Measurements from ENCODE around the gene SFMBT1.
"Not testable (repeated sequence)": the region's sequence is repeated elsewhere in the genome, so short reads cannot be mapped to it uniquely, and the experiment has no call there.

The SFMBT1 gene

DNA sequence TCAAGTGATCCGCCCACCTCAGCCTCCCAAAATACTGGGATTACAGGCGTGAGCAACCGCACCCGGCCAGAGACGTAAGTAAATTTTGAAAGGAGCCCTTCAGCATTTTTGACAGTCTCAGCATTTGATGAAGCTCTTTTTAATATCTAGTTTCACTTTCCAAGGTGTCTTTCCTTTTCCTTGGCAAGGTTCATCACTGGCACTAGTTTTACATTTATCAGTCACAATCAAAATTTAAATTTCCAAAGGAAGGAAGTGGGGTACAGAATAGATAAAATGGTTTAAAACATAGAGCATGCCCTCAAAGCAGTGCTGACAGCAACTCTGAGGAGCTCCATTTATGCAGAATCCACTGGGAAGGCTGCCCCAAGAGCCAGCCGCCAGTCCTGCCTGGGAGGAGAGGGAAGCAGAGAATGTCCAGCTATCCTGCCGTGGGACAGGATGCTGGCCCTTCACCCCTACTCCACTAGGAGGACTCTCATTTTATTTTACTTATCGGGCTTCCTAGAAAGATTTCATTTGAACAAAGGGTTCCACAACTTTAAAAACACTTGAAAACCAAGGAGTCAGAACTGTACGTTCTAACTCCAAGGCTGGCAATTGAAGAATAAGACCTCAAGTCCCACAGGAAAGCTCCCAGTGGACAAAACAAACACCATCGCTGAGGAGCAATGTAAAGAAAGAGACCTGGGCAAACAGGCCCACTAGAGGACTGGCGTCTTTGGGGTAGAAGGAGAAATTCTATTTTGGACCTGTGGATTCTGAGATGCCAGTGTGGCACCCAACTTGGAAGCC lies 9.9 kb downstream of the SFMBT1 start:
- no peak for DNase-seq

DNA sequence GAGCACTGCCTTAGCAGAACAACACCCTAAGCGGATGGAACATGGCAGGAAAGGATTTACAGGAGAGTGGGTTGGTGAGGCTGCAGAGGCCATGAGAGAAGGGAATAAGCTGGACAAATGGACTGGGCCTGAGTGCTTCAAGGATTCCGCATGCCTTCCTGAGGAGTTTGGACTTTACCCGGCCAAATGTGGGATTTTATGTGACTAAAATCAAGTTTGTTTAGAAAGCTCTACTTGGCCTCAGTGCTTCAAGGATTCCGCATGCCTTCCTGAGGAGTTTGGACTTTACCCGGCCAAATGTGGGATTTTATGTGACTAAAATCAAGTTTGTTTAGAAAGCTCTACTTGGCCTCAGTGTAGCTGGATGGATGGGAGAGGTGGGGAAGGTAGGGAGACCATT lies 10.9 kb downstream of the SFMBT1 start:
- not testable (repeated sequence) for DNase-seq

DNA sequence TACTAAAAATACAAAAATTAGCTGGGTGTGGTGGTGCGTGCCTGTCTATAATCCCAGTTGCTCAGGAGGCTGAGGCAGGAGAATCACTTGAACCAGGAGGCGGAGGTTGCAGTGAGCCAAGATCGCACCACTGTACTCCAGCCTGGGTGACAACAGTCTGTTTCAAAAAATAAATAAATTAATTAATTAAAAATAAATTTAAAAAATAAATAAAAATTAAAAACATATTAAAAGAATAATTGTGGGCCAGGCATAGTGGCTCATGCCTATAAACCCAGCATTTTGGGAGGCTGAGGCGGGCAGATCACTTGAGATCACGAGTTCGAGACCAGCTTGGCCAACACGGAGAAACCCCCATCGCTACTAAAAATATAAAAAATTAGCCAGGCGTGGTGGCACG lies 11.5 kb downstream of the SFMBT1 start:
- DNase-seq: not testable (repeated sequence)

DNA sequence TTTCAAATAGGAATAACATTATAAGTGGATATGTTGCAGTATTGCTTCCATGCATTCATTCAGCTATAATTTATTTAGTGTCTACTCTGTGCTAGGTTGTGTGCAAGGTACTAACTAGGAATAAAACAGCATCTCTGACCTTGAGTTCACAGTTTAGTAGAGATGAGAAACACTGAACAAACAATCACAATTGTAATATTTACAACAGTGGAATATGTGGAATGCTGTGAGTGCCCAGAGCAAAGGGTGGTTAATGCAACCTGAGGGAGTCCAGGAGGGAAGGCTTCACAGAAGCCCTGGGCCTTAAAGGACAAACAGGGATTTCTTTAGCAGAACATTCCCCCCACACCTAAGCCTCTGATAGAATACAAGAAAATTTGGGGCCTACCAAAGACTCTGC lies 13.3 kb downstream of the SFMBT1 start:
- no peak for DNase-seq

DNA sequence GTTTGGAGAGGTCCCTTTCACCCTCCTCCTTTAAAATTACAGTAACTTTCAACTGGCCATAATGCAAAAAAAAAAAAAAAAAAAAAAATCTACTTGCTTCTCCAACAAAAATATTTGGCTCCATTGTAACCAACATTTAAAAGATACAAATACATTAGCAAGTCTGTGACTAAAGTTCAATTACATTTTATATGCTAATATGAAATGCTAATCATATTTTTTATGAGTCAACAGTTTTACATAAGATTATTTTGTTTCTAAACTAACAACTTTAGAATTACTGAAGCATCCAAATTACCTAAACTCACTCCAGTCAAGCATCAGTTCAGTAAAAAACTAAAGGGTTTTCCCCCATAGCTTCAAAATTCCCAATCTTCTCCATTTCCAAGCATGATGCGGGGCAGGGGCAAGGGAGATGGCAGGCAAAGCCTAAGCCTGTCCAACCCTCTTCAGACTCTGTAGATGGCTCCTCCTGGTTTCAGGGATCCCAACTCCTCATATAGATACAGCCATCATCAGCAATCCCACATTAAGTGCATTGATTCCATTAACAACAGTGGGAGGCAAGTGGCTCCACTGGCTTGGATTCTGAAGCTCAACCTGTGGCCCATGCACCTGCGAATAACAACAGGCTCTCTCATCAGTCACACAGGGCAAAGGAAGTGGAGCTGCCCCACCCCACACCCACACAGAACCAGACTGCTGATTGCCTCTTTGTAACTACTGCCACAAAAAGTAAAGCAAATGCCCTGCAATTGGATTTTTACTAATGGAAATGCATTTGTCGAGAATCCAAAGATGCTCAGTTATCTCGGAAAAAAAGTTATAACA lies 15.0 kb downstream of the SFMBT1 start:
- no peak for DNase-seq

DNA sequence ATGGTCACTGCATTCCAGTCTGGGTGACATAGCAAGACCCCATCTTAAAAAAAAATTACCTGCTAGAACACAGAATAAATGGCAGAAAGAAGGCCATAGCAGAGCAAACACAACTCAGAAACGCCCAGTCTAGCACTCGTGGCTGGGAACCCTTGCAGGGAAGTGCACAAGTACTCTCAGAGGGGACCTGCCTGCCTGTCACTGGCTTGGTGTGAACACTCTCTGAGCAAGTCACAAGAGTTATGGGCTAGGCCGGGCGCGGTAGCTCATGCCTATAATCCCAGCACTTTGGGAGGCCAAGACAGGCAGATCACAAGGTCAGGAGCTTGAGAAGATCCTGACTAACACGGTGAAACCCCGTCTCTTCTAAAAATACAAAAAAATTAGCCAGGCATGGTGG lies 17.2 kb downstream of the SFMBT1 start:
- DNase-seq: no peak

DNA sequence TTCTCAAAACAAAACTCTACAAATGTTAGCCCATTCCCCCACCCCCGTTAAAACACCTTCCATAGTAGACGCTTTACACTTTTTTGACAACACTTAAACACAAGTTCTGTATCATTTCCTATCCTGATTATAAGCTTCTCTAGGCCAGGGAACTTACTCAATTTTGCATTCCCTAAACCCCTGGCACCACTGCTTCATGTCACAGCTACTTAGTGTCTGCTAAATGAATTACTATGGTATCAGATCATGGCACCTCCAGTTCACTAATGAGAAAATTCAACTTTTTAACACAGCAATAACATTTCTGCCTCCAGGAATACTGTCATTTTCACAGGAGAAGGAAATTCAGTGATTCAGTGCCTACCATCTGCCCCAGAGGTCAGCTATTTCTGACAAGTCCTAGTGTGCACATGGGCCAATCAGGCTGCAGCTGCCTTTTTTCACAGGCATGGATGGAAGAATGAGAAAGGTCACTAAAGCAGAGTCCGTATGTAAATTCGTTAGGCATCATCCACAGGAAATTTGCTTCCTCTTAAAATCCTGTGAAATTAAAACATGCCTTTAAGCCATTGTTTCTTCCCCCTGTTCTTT lies 18.5 kb downstream of the SFMBT1 start:
- DNase-seq: no peak

DNA sequence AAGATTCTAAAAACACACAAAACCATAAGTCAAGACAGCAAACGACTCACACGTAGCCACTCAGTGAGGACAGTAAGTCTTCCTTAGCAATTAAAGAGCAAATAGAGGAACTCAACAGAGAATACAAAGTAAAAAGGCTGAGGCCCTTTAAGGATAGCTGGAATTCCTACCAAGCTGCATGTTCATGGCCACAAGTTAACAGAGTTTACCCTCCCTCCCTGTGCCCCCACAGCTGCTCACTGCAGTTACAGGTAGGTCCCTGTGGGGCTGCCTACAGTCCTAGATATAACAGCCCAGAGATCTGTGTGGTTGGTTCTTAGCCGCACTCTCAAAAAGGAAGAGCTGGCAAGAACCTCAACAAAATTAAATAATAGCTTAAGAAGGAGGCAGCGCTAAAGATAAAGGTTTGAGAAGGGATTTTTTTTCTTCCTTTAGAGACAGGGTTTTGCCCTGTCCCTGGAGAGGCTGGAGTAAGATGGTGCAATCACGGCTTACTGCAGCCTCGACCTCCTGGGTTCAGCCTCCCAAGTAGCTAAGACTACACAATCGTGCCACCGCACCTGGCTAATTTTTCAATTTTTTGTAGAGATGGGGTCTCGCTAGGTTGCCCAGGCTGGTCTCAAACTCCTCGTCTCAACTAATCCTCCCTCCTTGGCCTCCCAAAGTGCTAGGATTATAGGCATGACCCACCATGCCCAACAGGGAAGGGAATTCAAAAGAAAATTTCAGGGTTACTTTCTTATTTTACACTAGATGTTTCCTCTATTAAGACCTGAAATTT lies 19.3 kb downstream of the SFMBT1 start:
- DNase-seq: no peak

DNA sequence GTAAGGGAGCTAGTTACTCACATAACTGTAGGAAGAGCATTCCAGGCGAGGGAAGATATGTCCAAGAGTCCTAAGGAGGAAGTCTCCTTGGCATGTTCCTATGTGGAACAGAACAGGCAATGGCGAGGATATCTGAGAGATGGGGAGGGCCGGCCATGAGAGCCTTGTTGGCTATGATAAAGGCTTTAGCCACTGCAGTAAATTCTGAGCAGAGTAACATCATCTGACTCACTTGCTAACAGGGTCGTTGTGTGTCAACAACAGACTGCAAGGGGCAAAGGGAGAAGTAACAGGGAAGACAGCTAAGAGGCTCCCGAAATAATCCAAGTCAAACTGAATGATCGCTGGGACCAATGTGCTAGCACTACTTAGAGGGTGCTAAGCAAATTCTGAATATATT lies 21.6 kb downstream of the SFMBT1 start:
- no peak for DNase-seq

DNA sequence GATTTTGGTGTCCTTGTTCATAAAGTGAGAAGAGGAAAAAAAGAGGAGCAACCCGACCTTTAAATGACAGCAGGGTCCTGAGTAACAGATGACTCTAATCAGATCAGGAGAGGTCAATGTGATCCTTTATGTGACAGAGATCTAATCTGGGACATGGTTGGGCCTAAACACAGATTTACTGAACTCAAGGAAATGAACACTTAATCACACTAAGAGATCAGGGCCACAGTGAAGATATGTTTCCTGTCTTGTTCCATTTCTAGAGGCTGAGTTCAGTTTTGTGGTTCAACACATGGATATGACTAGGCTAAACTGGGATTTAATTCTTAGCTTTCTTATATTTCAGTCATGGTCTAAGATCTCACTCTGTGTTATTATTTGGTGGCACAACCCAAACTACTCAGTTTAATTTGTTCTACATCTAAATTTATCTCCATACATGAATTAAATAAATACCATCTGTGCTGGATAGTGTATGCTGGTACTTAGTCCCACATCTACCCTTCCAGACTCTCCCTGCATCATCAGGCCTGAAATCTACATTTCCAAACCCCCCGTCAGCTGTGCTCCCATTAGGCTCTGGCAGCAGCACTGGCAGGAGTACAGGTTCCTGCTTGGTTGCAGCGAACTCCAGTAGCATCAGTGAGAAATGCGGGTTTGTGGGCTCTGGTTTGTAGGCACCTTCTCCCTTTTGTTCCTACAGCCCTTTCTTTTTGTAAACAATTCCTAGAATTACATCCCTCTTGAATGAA lies 22.6 kb downstream of the SFMBT1 start:
- DNase-seq: no peak

DNA sequence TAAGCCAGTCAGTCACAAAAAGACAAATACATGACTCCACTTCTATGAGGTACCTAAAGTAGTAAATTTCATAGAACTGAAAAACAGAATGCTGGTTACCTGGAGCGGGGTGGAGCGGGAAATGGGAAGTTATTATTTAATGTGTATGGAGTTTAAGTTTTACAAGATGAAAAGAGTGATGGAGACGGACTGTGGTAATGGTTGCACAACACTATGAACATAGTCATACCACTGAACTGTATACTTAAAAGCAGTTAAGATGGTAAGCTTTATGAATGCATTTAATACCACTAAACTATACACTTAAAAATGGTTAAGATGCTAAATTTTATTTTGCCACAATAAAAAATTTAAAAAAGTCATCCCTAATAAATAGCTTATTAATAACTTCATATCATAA lies 23.2 kb downstream of the SFMBT1 start:
- no peak for DNase-seq

DNA sequence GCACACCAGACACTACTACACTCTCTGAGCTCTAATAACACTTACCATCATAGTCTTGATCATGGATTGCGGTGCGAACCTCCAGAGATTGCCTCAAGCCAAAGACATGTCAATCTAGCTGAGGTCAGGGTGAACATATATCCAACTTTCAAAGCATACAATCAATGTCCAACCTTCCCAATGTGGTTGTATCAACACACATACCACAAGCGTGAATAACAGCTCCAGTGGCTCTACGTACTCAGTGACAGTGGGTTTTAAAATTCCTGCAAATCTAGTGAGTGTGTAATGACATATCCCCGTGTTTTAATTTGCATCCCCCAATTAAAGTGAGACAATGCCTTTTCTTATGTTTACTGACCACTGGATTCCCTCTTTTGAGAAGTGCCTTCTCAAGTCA lies 29.6 kb downstream of the SFMBT1 start:
- no peak for DNase-seq

DNA sequence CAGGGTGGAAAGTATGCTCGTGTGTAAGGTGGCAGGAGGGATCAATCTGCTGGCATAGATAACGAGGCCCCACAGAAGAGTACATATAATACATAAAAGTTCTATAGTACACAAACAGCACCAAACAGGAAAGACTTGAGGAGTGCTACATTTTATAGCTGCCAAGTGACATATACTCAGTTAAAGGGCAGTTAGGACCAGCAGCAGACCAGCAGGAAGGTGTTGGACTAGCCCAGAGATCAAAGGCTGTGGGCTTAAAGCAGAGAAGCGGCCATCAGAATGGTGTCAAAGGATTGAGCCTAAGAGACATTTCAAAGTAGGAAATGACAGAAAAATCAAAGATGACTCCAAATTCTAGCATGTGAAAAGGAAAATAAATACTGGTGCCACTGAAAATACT lies 34.5 kb downstream of the SFMBT1 start:
- DNase-seq: no peak

DNA sequence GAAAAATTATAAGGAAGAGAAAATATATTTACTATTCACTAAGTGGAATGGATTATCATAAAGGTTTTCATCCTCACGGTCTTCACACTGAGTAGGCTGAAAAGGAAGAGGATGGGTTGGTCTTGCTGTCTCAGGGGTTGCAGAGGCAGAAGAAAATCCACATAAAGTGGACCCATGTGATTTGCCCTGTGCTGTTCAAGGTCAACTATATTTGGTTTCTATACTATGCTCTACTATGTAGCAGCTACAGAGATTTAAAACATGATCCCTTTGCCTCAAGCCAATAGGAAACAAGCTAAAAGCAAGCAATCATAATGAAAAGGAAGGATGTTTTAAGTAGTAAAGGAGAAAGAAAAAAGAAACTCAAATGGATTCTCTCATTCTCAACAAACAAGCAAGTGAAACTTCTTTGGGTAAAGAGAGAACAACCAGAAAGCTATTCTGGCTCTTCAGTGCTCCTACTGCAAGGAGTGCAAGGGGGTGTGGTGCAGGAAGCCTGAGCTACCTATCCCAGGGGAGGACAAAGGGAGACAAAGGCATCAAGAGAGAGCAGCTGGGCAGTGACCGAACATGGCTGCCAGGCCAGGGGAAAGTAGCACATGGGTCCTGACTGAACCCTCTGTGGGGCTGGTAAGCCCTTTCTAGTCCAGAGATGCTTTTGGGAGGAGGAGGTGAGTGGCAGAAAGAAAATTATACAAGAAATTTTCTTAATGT lies 35.9 kb downstream of the SFMBT1 start:
- no peak for DNase-seq

DNA sequence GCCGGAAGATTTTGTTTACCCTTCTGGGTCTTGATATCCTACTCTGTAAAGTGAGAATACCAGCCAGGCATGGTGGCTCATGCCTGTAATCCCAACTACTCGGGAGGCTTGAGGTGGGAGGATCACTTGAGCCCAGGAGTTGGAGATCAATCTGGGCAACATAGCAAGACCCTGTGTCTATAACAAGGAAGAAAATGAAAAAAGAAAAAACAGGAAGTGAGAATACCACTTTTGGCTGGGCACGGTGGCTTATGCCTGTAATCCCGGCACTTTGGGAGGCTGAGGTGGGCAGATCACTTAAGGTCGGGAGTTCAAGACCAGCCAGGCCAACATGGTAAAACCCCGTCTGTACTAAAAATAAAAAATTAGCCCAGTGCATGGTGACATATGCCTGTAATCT lies 36.9 kb downstream of the SFMBT1 start:
- DNase-seq: no peak

DNA sequence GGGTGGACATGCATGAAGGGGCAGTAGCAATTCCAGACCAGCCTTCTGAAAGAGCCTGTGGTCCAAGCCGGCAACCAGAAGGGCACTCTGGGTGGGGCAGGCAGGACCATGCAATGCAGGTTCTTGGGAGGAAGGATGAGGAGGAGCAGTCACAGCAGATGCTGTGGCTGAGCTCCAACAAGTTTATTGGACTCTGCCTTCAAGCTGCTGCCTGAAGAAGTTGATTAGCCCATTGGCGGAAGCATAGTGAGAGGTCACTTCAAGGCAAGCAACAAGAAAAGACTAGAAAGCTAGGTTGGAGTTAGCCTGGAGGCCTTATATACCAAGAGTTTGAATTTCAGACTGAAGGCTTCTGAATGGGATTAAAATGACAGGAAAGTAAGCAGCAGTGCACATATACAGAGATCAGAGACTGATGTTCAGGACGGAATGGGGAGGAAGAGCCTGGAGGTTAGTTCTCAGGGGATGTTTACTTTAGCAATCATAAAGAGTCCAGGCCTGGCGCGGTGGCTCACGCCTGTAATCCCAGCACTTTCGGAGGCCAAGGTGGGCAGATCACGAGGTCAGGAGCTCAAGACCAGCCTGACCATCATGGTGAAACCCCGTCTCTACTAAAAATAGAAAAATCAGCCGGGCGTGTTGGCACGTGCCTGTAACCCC lies 39.9 kb downstream of the SFMBT1 start:
- DNase-seq: no peak

DNA sequence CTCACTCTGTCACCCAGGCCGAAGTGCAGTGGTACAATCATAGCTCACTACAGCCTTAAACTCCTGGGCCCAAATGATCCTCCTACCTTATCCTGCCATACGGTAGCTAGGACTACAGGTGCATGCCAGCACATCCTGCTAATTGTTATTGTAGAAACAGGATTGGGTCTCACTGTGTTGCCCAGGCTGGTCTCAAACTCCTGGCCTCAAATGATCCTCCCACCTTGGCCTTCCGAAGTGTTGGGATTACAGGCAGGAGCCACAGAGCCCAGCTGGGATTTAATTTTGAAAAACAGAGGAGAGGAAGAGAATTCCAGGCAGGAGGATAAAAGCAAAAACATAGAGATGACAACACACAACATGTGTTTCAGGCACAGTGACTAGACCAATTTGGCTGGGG lies 40.5 kb downstream of the SFMBT1 start:
- no peak for DNase-seq

DNA sequence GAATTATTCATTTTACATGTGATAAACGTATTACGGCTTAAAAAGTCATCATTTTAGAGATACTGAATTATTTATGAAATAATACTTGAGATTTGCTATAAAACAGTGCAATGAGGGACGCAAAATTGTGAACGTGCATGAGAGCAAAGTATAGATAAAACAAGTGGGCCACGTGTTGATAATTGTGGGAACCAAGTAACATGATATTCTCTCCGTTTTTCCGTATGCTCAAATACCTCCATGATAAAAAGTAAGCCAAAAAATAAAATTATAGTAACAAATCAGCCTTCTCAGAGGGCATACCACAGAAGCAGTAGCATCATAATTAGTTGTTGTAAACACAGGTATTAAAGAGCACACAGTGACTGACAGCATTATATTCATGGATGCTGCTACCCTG lies 42.6 kb downstream of the SFMBT1 start:
- DNase-seq: no peak

DNA sequence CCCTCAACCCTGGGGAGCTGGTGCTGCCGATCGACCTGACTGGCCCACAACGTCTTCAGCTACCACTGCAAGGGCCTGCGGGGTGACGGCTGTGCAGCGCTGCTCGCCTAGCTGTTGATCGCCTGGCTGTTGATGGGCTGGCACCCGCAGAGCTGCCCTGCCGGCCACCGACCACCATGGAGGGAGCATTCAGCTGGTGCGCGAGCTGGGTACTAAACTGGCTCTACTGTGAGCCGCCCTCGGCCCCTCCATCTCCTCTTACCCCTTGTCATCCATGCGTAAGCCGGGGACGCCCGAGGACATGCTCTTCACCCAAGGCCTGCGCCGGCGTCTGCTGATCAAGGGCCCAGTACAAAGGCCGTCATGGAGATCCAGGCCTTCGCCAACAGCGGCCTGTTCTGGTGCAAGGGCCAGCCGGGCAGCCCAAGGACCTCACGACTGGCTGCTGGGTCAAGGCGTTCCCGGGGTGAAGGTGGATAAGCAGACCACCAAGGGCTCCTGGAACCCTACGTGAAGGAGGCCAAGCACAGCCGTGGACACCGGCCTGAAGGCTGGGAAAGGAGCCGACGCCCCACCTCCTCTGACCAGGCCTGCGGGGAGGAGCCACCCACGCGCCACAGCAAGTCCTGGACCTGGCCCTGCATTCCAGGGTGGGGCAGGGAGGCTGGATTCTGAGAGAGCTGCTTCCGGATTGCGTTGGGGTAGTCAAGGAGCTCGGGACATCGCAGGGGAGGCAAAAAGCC lies 46.9 kb downstream of the SFMBT1 start:
- no peak for DNase-seq

DNA sequence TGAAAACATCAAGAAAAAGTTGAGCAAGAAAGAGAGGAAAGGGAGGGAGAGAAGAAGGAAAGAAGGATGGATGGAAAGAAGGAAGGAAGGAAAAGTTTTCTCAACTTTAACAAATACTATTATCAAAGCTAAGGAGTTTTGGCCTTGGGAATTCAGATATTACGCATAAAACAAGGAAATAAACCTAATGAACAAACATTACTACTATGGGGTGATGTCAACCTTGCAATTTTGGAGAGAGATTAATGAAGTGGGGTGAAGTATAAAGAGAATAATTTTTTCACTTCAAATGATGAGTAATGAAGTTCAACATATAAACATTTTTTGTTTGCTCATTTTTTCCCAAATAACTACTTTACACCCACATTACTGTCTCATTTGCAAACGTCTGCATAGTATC lies 55.2 kb downstream of the SFMBT1 start:
- DNase-seq: no peak
